ENCODE data around the gene ARHGEF5.
"Not testable (repeated sequence)": the region's sequence is repeated elsewhere in the genome, so short reads cannot be mapped to it uniquely, and the experiment has no call there.

ARHGEF5 gene

GRCh38 chr7:144384071-144384470 is 28.9 kb downstream of the ARHGEF5 start:
- DNase-seq (ENCODE audit: low spot score), result peak; percentile 94

GRCh38 chr7:144384555-144385245 is 29.5 kb downstream of the ARHGEF5 start:
- DNase-seq (ENCODE audit: low spot score), result peak; percentile 90

- DNase-seq (ENCODE audit: low spot score), result peak; percentile 45
Observed at GRCh38 chr7:144386741-144387140, 31.5 kb downstream of the ARHGEF5 start.

- no peak for DNase-seq (ENCODE audit: low spot score)
Observed at GRCh38 chr7:144388950-144389349, 33.7 kb downstream of the ARHGEF5 start.

GRCh38 chr7:144390481-144390880 is 35.3 kb downstream of the ARHGEF5 start:
- no peak for DNase-seq (ENCODE audit: low spot score)

GRCh38 chr7:144391014-144391413 is 35.8 kb downstream of the ARHGEF5 start:
- no peak for DNase-seq (ENCODE audit: low spot score)

GRCh38 chr7:144391823-144392255 is 36.6 kb downstream of the ARHGEF5 start:
- peak; percentile 66 for DNase-seq (ENCODE audit: low spot score)

- no peak for DNase-seq (ENCODE audit: low spot score)
Observed at GRCh38 chr7:144397086-144397485, 41.9 kb downstream of the ARHGEF5 start.

GRCh38 chr7:144398291-144398690 is 43.1 kb downstream of the ARHGEF5 start:
- no peak for DNase-seq (ENCODE audit: low spot score)

GRCh38 chr7:144398911-144399310 is 43.7 kb downstream of the ARHGEF5 start:
- DNase-seq (ENCODE audit: low spot score), result no peak

- no peak for DNase-seq (ENCODE audit: low spot score)
Observed at GRCh38 chr7:144399946-144400345, 44.7 kb downstream of the ARHGEF5 start.

- no peak for DNase-seq (ENCODE audit: low spot score)
Observed at GRCh38 chr7:144401490-144401889, 46.3 kb downstream of the ARHGEF5 start.

GRCh38 chr7:144403102-144403501 is 47.9 kb downstream of the ARHGEF5 start:
- no peak for DNase-seq (ENCODE audit: low spot score)

GRCh38 chr7:144403649-144404061 is 48.5 kb downstream of the ARHGEF5 start, which contains the start of gene NOBOX:
Gene NOBOX (minus strand): TSS chr7:144403693.
- DNase-seq (ENCODE audit: low spot score), result no peak

- no peak for DNase-seq (ENCODE audit: low spot score)
Observed at GRCh38 chr7:144404946-144405345, 49.7 kb downstream of the ARHGEF5 start.

GRCh38 chr7:144407266-144407931 is 52.2 kb downstream of the ARHGEF5 start:
- DNase-seq (ENCODE audit: low spot score), result peak; percentile 51

- DNase-seq (ENCODE audit: low spot score), result no peak
Observed at GRCh38 chr7:144408121-144408520, 52.9 kb downstream of the ARHGEF5 start.

- DNase-seq (ENCODE audit: low spot score), result no peak
Observed at GRCh38 chr7:144410441-144410840, 55.2 kb downstream of the ARHGEF5 start.

- DNase-seq (ENCODE audit: low spot score), result no peak
Observed at GRCh38 chr7:144414815-144415214, 59.6 kb downstream of the ARHGEF5 start.

GRCh38 chr7:144415858-144416257 is 60.7 kb downstream of the ARHGEF5 start:
- DNase-seq (ENCODE audit: low spot score), result no peak

GRCh38 chr7:144416341-144416740 is 61.1 kb downstream of the ARHGEF5 start:
- no peak for DNase-seq (ENCODE audit: low spot score)

GRCh38 chr7:144418931-144419330 is 63.7 kb downstream of the ARHGEF5 start:
- DNase-seq (ENCODE audit: low spot score), result not testable (repeated sequence)

GRCh38 chr7:144427539-144427938 is 72.3 kb downstream of the ARHGEF5 start:
- not testable (repeated sequence) for DNase-seq (ENCODE audit: low spot score)

- DNase-seq (ENCODE audit: low spot score), result no peak
Observed at GRCh38 chr7:144428431-144428830, 73.2 kb downstream of the ARHGEF5 start.
